Measurements from ENCODE around the gene RBMS3.
"Not testable (repeated sequence)": the region's sequence is repeated elsewhere in the genome, so short reads cannot be mapped to it uniquely, and the experiment has no call there.

Gene RBMS3

DNA sequence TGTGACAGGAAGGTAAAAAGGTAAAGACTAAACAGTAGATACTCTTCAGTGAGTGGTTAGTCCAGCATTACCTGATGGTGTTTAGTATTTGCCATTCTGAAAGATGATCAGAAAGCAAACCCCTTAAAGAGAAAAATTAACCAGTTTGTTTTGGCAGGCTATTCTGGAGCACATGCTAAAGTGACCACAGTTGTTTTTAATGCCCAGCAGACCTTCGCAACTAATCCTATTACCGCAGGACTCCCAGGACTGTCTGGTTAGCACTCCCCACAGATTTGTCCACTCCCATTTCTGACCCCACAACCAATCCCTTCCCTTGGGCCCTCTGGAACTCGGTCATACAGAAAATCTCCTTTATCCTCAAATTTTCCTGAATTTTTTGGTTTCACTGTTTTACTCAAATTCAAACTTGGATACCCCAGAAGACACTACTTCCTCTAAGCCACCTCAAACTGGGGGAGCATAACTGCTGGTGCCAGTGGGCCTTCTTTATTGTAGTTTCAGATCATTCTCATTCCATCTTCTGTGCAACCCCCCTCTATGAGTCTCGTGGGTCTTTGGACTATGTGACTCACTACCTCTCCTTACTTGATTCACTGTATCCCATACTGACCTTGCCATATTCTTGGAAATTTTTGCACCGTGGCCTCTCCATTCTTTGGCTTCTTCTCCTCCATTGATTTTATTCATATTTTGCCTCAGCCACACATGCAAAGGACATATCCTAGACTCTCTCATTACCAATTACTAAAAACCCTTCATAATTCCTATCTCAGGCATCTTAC, 104.4 kb downstream of the RBMS3 start:
- no peak for DNase-seq (ENCODE audit: low read depth in 3 of 3)

DNA sequence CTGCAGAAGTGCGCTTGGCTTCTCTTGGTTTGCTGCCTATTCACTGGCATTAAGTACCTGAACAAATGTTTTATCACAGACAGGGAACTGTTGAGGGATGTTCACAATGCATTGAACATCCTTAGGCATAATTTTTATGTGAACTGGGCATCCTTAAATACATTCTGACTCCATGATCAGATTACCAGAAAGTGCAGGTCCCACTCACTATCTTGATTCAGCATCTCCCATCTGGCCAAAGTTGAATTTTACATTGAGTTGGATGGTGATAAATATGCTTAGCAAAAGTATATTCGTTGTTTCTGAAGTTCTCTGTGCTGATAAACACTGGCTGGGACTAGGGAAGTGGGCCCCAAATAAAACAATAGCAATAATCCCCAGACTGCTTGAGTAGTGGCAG, 108.5 kb downstream of the RBMS3 start:
- DNase-seq (ENCODE audit: low read depth in 3 of 3), result no peak

DNA sequence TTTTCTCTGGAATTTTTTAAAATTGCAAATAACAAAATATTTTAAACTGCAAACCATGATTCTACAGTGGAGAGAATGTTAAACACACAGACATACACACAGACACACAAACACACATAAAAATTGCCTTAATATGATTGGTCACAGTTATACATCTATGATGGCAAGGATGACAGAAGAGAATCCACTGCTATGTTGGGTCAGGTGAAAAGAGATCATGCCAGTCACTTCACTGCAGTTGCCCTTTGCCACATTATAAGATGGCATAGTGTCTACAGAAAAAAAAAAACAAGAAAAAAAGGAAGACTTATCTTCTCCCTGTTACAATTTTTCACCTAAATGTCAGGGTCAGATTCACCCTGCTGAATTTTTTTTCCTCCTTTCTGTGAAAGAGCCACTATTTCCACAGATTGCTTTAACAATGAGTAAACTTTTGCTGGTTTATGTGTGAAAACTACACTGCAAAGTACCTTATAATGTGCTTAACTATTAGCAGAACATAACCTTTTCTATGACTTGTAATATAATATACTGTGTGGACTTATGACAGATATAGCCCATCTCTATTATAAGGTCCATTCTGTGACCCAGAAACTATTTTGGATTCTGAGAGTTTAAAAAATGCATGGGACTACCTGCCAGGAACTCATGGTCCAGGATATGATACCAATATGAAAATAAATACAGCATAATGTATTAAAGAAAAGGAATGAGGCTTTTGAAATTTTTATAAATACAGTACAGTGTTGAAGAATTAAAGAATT, 111.9 kb downstream of the RBMS3 start:
- DNase-seq (ENCODE audit: low read depth in 3 of 3), result no peak

- DNase-seq (ENCODE audit: low read depth in 3 of 3), result not testable (repeated sequence)
These were observed 113.1 kb downstream of the RBMS3 start for GRCh38 chr3:29393946-29394345.

- no peak for DNase-seq (ENCODE audit: low read depth in 3 of 3)
These were observed 116.5 kb downstream of the RBMS3 start for GRCh38 chr3:29397406-29397805.

- no peak for DNase-seq (ENCODE audit: low read depth in 3 of 3)
These were observed 117.9 kb downstream of the RBMS3 start for GRCh38 chr3:29398787-29399186.

GRCh38 chr3:29406291-29406832, 125.5 kb downstream of the RBMS3 start:
- no peak for DNase-seq (ENCODE audit: low read depth in 3 of 3)

DNA sequence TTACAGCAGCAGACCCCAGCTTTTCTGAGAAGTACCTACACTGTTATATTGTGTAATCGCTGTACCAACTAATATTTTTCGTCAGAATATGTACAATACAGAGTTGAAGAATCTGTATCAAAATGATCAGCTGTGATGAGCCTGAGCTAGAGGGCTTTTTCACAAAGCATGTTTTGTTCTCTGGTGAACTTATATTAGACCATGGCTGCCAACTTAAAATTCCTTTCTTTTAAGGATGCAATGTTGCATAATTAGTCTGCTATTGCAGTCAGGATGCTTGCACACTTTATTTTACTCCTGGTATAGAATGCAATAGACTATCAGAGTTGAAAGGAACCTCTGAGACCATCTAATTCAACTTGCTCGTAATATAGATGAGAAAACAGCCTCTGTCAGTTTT, 127.8 kb downstream of the RBMS3 start:
- no peak for DNase-seq (ENCODE audit: low read depth in 3 of 3)

GRCh38 chr3:29409409-29409808, 128.5 kb downstream of the RBMS3 start:
- DNase-seq (ENCODE audit: low read depth in 3 of 3), result no peak

- DNase-seq (ENCODE audit: low read depth in 3 of 3), result no peak
These were observed 129.3 kb downstream of the RBMS3 start for GRCh38 chr3:29410220-29410619.

- no peak for DNase-seq (ENCODE audit: low read depth in 3 of 3)
These were observed 130.0 kb downstream of the RBMS3 start for GRCh38 chr3:29410660-29411405.

- no peak for DNase-seq (ENCODE audit: low read depth in 3 of 3)
These were observed 131.2 kb downstream of the RBMS3 start for GRCh38 chr3:29412110-29412509.

DNA sequence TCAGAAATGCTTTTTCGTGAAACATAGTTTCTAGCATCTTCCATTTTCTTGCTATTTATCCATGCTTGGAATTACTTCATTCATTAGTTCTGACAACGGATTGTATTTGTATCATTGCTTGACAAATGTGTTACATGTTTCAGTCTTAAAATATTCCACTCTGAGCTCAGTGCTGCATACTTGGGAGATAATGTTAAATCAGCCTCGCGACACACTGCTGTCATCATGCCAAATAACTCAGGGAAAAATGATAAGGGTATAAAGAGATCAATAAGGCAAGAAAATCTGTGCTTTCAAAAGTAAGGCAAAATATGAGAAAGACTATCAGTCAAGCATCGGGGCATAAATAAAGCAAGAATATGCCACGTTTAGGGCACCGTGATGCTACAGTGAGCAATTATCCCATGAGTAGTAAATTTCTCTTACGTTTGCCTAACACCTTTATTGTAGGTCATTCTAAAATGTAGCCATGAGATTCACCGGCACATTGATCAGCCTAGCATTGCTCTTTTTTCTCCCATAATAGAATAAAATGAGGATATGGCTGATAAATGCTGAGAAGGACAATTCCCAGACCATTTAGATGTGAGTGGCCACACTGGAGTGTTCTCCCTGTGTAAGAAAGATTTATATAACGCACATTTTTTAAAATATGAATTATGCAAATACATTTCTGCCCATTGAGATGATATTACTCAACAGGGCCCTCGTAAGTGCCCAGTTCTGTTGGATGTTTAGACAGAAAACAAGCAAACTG, 133.8 kb downstream of the RBMS3 start:
- DNase-seq (ENCODE audit: low read depth in 3 of 3), result no peak

DNA sequence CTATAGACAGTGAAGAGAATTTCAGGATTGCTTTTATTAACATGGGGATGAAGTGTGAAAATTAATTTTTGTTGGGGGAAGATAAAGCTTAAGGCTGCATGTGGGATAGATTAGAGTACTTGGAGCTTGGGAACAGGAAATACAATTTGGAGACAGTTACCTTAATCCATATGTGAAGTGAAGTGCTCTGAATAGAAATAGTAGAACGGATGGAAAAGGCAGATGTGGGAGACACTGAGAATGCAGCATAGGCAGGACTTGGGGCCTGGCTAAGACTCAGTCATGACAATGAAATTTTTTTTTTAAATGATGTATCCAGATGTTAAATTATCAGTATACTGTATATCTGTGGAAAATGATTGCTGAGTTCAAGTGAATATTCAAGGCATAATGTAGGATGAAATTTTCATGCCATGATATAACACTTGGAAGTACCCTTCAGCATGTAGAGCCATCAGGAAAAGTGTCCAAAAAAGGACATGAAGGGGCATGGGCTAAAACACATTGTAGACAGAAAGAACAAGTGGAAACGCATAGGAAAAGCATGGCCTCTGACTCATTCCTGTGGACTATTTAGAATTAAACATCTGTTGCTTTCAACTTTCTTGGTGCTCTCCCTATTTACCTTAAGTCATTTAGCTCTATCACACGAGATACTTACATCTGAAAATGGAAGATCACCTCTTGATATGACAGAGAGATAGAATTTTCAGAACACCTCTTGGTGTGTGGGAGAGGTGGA, 134.8 kb downstream of the RBMS3 start:
- no peak for DNase-seq (ENCODE audit: low read depth in 3 of 3)

- no peak for DNase-seq (ENCODE audit: low read depth in 3 of 3)
These were observed 135.6 kb downstream of the RBMS3 start for GRCh38 chr3:29416514-29416913.

- DNase-seq (ENCODE audit: low read depth in 3 of 3), result no peak
These were observed 139.2 kb downstream of the RBMS3 start for GRCh38 chr3:29420106-29420505.

DNA sequence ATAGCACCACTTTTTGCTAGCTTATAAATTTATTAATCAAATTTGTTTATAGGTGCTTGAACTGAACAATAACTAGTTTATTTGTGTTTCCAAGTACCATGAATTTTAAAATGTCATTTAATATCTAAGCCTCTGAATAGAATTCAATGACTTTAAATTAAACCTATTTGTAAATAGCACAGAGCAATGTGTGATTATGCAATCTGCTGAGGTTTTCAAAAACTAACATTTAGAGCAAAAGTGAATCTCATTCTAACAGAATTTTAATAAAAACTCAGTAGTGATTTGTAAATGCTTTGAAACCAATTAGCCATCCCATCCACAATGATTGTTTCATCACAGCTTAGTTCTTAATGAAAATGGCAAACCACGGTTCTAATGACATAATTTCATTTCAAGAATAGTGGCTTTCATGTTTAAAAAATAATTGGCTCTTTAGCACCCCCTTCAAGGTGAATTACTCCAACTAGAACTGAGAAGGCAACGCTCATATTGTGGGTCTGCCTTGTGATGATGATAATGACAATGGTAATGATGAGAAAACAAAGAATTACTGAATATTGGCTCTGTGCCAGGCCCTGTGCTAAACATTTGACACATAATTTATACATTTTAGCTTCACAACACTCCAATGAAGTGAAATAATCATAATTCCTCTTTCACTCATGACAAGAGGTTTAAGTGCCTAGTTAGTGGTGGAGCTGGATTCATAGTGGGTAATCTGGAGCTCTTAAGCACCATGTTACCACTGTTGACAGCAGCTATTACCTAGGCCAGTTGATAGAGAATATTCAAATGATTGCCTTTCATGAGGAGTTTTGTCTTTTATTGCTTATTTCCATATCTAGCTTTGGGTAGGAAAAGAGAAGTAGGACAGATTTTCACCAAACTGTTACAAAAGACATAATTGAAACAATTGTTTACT, 145.7 kb downstream of the RBMS3 start:
- DNase-seq (ENCODE audit: low read depth in 3 of 3), result no peak

DNA sequence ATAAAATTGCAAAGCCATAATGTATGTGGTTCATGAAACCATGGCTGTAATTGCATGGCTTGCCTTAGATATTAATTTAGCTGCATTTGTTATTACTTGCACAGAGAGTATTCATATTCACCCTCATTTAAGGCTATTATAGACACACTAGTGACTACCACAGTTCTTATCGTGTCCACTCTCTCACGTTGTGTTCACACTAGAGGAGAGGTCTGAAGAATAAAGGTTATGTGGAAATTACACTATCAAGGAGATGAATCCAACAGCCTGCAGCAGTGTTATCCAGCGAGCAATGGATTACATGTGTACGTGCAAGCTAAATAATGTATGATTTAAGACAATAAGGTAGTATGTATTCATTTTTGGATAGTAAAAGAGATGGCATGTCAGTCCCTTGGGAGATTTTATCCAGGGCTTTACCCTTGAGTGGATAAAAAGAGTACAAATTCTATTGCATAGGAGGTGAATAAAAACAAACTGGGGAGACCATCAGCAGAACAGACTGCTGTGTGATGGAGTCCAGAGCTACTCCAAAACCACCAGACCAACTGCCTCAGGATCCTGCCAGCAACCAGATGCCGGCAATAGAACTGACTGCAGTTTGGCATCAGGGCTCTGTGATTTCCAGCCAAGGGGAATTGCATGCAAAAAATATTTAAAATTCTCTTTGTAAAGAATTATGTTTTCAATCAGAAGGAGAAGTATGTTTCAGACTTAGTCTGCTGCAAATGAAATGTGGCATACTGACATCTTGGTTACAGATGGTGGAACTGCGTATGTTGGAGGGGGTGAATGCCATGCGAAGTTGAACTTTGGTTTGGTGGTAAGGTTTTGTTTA, 146.6 kb downstream of the RBMS3 start:
- DNase-seq (ENCODE audit: low read depth in 3 of 3), result no peak
